Activated CD4-positive, alpha-beta memory T cell treated with anti-CD3 and anti-CD28 coated beads, Interleukin-2, amount 10 ng/mL, durations not matched to agents 7 days and 5 days (primary cell): Measurements from ENCODE around the gene SPPL2A. TPM values are rescaled to one million over a fixed set of nuclear protein-coding genes. Genes with fewer than 3 reads are reported as not detected.

Source experiments
- CTCF ChIA-PET: fragments of 350-600 bp; sonication (Branson Sonifier 250); formaldehyde crosslinking; loops from one replicate; lab custom pipeline; 2021; ENCODE audit warnings: antibody characterized with exemption, inconsistent platforms; lab: Charles Lee
- POLR2A ChIA-PET: fragments of 350-600 bp; sonication (Branson Sonifier 250); formaldehyde crosslinking; loops from one replicate; lab custom pipeline; 2021; ENCODE audit warnings: antibody characterized with exemption; lab: Charles Lee
- DNase-seq: peaks from one replicate; pipeline ENCODE4 v3.0.0-alpha.2; 2020
- H3K27ac Mint-ChIP-seq: one replicate; pipeline ENCODE4 v1.8.0; 2021; ENCODE audit warnings: mild to moderate bottlenecking, mixed read lengths
- H3K27me3 Mint-ChIP-seq: one replicate; pipeline ENCODE4 v1.8.0; 2021; ENCODE audit warnings: mixed read lengths
- H3K36me3 Mint-ChIP-seq: one replicate; pipeline ENCODE4 v1.8.0; 2021; ENCODE audit warnings: low read depth, mixed read lengths
- H3K4me1 Mint-ChIP-seq: one replicate; pipeline ENCODE4 v1.8.0; 2021; ENCODE audit warnings: mixed read lengths
- H3K4me3 Mint-ChIP-seq: one replicate; pipeline ENCODE4 v1.8.0; 2021; ENCODE audit warnings: mild to moderate bottlenecking, mixed read lengths
- H3K9me3 Mint-ChIP-seq: one replicate; pipeline ENCODE4 v1.8.0; 2021; ENCODE audit warnings: mixed read lengths
- total RNA-seq, 2 experiments: library from RNA; stranded (reverse); gene quantifications; one replicate each; pipeline ENCODE4 v1.2.3, GENCODE V29; 2021

The SPPL2A gene
- total RNA-seq, 2 experiments from 2014 or later: 99.9 to 102 TPM

- no peak overlapping the region for H3K4me3 Mint-ChIP-seq
- H3K36me3 Mint-ChIP-seq: peaks cover 25% of the 10 kb centered on the region
- CTCF ChIA-PET: no interaction called here
- H3K27me3 Mint-ChIP-seq: no peaks in the 10 kb centered on the region
- POLR2A ChIA-PET: interaction anchor here (0.7 to 1.7 kb wide), 3 partner anchors 11 to 125 kb away, joined by 3 to 8 read pairs (median 4); partner anchors contain the start of gene SPPL2A
- H3K9me3 Mint-ChIP-seq: no peaks in the 10 kb centered on the region
- H3K27ac Mint-ChIP-seq: no peak overlapping the region
- peaks cover 31% of the 10 kb centered on the region for H3K4me1 Mint-ChIP-seq
- no peak for DNase-seq
Measured at GRCh38 chr15:50753463-50753862, 12.0 kb downstream of the SPPL2A start.

GRCh38 chr15:50751394-50751793 lies 14.1 kb downstream of the SPPL2A start:
- H3K27ac Mint-ChIP-seq: no peak overlapping the region
- H3K4me1 Mint-ChIP-seq: peaks cover 25% of the 10 kb centered on the region
- H3K4me3 Mint-ChIP-seq: no peak overlapping the region
- no peaks in the 10 kb centered on the region for H3K9me3 Mint-ChIP-seq
- H3K27me3 Mint-ChIP-seq: no peaks in the 10 kb centered on the region
- peaks cover 30% of the 10 kb centered on the region for H3K36me3 Mint-ChIP-seq
- ChIA-PET POLR2A (interaction anchor here (1.0 to 5.2 kb wide), 5 partner anchors 13 to 398 kb away, joined by 3 to 23 read pairs (median 3); partner anchors contain the start of genes GABPB1 and SPPL2A), CTCF (interaction anchor here (0.9 kb wide), 1 partner anchor 13 kb away, joined by 3 read pairs; no protein-coding TSS in a partner anchor)
- DNase-seq: no peak

GRCh38 chr15:50750227-50750705 lies 15.2 kb downstream of the SPPL2A start:
- DNase-seq: no peak
- ChIA-PET POLR2A (interaction anchor here (1.5 to 5.2 kb wide), 2 partner anchors 14 to 395 kb away, joined by 3 to 23 read pairs; partner anchors contain the start of genes GABPB1 and SPPL2A), CTCF (interaction anchor here (0.6 to 1.0 kb wide), 2 partner anchors 14 to 131 kb away, joined by 3 to 4 read pairs; no protein-coding TSS in a partner anchor)
- Mint-ChIP-seq H3K27ac (no peak overlapping the region), H3K27me3 (no peaks in the 10 kb centered on the region), H3K9me3 (no peaks in the 10 kb centered on the region), H3K36me3 (peaks cover 27% of the 10 kb centered on the region), H3K4me1 (peaks cover 25% of the 10 kb centered on the region), H3K4me3 (no peak overlapping the region)

- DNase-seq: no peak
- Mint-ChIP-seq H3K9me3 (no peaks in the 10 kb centered on the region), H3K4me3 (no peak overlapping the region), H3K36me3 (peaks cover 24% of the 10 kb centered on the region), H3K4me1 (peaks cover 14% of the 10 kb centered on the region), H3K27ac (no peak overlapping the region), H3K27me3 (no peaks in the 10 kb centered on the region)
- ChIA-PET POLR2A (interaction anchor here (5.2 kb wide), 1 partner anchor 17 kb away, joined by 23 read pairs; the partner anchor contains the start of gene SPPL2A), CTCF (no interaction called here)
Measured at GRCh38 chr15:50747523-50747922, 18.0 kb downstream of the SPPL2A start.

GRCh38 chr15:50744601-50745000 lies 20.9 kb downstream of the SPPL2A start:
- ChIA-PET CTCF (no interaction called here), POLR2A (no interaction called here)
- Mint-ChIP-seq H3K36me3 (peaks cover 26% of the 10 kb centered on the region), H3K27me3 (no peaks in the 10 kb centered on the region), H3K4me3 (no peak overlapping the region), H3K4me1 (no peaks in the 10 kb centered on the region), H3K27ac (no peak overlapping the region), H3K9me3 (no peaks in the 10 kb centered on the region)
- no peak for DNase-seq

GRCh38 chr15:50740955-50741354 lies 24.6 kb downstream of the SPPL2A start:
- H3K36me3 Mint-ChIP-seq: peaks cover 29% of the 10 kb centered on the region
- no peaks in the 10 kb centered on the region for H3K9me3 Mint-ChIP-seq
- no peaks in the 10 kb centered on the region for H3K27me3 Mint-ChIP-seq
- H3K4me3 Mint-ChIP-seq: no peak overlapping the region
- DNase-seq: no peak
- POLR2A ChIA-PET: no interaction called here
- no peak overlapping the region for H3K27ac Mint-ChIP-seq
- no peaks in the 10 kb centered on the region for H3K4me1 Mint-ChIP-seq
- CTCF ChIA-PET: interaction anchor here (1.1 kb wide), 1 partner anchor 425 kb away, joined by 4 read pairs; no protein-coding TSS in a partner anchor

- Mint-ChIP-seq H3K4me1 (no peaks in the 10 kb centered on the region), H3K27ac (no peak overlapping the region), H3K27me3 (no peaks in the 10 kb centered on the region), H3K9me3 (no peaks in the 10 kb centered on the region), H3K4me3 (no peak overlapping the region), H3K36me3 (peaks cover 56% of the 10 kb centered on the region)
- DNase-seq: no peak
- POLR2A ChIA-PET: no interaction called here
- CTCF ChIA-PET: no interaction called here
Measured at GRCh38 chr15:50736823-50737222, 28.7 kb downstream of the SPPL2A start.

- Mint-ChIP-seq H3K36me3 (peaks cover 53% of the 10 kb centered on the region), H3K27ac (no peak overlapping the region), H3K4me1 (no peaks in the 10 kb centered on the region), H3K27me3 (no peaks in the 10 kb centered on the region), H3K4me3 (no peak overlapping the region), H3K9me3 (no peaks in the 10 kb centered on the region)
- ChIA-PET POLR2A (no interaction called here), CTCF (no interaction called here)
- DNase-seq: no peak
Measured at GRCh38 chr15:50735156-50735555, 30.4 kb downstream of the SPPL2A start.

GRCh38 chr15:50726315-50726714 lies 39.2 kb downstream of the SPPL2A start:
- Mint-ChIP-seq H3K4me1 (no peaks in the 10 kb centered on the region), H3K4me3 (no peak overlapping the region), H3K36me3 (peaks cover 38% of the 10 kb centered on the region), H3K27ac (no peak overlapping the region), H3K9me3 (no peaks in the 10 kb centered on the region), H3K27me3 (no peaks in the 10 kb centered on the region)
- POLR2A ChIA-PET: interaction anchor here (0.7 to 1.2 kb wide), 2 partner anchors 13 to 39 kb away, joined by 3 to 4 read pairs; partner anchors contain the start of gene SPPL2A
- CTCF ChIA-PET: interaction anchor here (1.6 kb wide), 1 partner anchor 150 kb away, joined by 5 read pairs; no protein-coding TSS in a partner anchor
- DNase-seq: no peak

GRCh38 chr15:50718700-50719125 lies 46.8 kb downstream of the SPPL2A start:
- no peak for DNase-seq
- no peaks in the 10 kb centered on the region for H3K27me3 Mint-ChIP-seq
- peaks cover 29% of the 10 kb centered on the region for H3K36me3 Mint-ChIP-seq
- H3K27ac Mint-ChIP-seq: no peak overlapping the region
- no peaks in the 10 kb centered on the region for H3K9me3 Mint-ChIP-seq
- CTCF ChIA-PET: no interaction called here
- H3K4me3 Mint-ChIP-seq: no peak overlapping the region
- H3K4me1 Mint-ChIP-seq: no peaks in the 10 kb centered on the region
- POLR2A ChIA-PET: no interaction called here

GRCh38 chr15:50712018-50712417 lies 53.5 kb downstream of the SPPL2A start:
- Mint-ChIP-seq H3K4me1 (peaks cover 2% of the 10 kb centered on the region), H3K27ac (no peak overlapping the region), H3K4me3 (no peak overlapping the region), H3K27me3 (no peaks in the 10 kb centered on the region), H3K36me3 (peaks cover 22% of the 10 kb centered on the region), H3K9me3 (no peaks in the 10 kb centered on the region)
- CTCF ChIA-PET: interaction anchor here (1.0 kb wide), 1 partner anchor 8 kb away, joined by 3 read pairs; no protein-coding TSS in a partner anchor
- POLR2A ChIA-PET: interaction anchor here (1.4 kb wide), 1 partner anchor 14 kb away, joined by 4 read pairs; no protein-coding TSS in a partner anchor
- DNase-seq: no peak

- Mint-ChIP-seq H3K27me3 (no peaks in the 10 kb centered on the region), H3K9me3 (no peaks in the 10 kb centered on the region), H3K4me1 (peaks cover 2% of the 10 kb centered on the region), H3K36me3 (peaks cover 23% of the 10 kb centered on the region), H3K4me3 (no peak overlapping the region), H3K27ac (no peak overlapping the region)
- no peak for DNase-seq
- POLR2A ChIA-PET: no interaction called here
- CTCF ChIA-PET: no interaction called here
Measured at GRCh38 chr15:50710585-50710984, 54.9 kb downstream of the SPPL2A start.

- H3K27ac Mint-ChIP-seq: no peak overlapping the region
- no peak for DNase-seq
- no peak overlapping the region for H3K4me3 Mint-ChIP-seq
- H3K9me3 Mint-ChIP-seq: no peaks in the 10 kb centered on the region
- no peaks in the 10 kb centered on the region for H3K27me3 Mint-ChIP-seq
- ChIA-PET CTCF (no interaction called here), POLR2A (no interaction called here)
- H3K4me1 Mint-ChIP-seq: peaks cover 2% of the 10 kb centered on the region
- H3K36me3 Mint-ChIP-seq: peaks cover 23% of the 10 kb centered on the region
Measured at GRCh38 chr15:50707878-50708427, 57.6 kb downstream of the SPPL2A start.
